Stimulated activated CD4-positive, alpha-beta T cell treated with anti-CD3 and anti-CD28 coated beads, TNF-alpha, amount 100 ng/mL, for 24 hours (primary cell): ENCODE data around the gene MGRN1.
A peak's percentile ranks its signal among the peaks of the same experiment; 100 is the strongest.

Source experiments
- DNase-seq, 3 experiments: peaks; one replicate each; pipeline ENCODE4 v3.0.0-alpha.2; 2020; ENCODE audit warnings: low read depth in 3 of 3

Gene MGRN1

DNA sequence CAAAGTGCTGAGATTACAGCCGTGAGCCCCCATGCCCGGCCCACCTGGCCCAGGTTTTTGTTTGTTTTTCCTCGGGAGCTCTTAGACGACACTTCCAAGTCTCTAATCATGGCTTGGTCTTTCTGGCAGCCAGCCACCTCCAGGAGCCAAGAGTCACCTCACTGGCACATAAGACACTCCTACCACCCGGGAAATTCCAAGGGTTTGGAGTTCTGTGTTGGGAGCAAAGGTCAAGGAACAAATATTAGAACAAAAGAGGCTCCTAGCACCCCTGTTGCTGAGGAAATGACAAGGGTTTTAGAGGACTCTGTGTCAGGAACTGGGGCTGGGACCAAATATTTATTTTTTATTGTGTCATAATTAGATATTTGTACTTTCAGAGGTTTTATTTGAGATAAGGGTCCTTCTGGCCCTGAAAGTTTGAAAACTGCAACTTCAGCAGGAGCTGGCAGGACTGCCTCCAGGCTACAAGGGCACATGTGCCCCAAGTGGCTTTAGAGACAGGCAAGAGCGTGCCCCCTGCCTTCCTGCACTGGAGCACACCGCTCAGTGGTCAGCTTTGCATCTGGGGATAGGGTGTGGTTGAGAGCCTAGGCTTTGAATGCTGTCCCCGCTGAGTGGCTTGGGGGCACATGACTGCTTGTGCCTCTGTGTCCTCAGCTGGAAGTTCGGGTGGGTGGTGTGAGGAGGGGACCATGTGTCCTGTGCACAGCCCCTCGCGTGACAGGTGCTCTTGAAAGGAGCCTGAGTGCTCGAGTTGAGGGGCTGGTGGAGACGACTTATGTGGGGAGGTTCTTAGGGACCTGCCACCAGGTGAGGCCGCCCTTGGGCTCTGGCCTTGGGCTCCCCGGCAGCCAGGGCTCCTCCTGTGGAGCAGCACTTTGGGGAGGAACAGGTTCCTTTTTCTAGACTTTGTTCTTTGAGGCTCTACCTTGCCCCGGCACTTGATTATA lies 29.7 kb downstream of the MGRN1 start:
- no peak for DNase-seq

DNA sequence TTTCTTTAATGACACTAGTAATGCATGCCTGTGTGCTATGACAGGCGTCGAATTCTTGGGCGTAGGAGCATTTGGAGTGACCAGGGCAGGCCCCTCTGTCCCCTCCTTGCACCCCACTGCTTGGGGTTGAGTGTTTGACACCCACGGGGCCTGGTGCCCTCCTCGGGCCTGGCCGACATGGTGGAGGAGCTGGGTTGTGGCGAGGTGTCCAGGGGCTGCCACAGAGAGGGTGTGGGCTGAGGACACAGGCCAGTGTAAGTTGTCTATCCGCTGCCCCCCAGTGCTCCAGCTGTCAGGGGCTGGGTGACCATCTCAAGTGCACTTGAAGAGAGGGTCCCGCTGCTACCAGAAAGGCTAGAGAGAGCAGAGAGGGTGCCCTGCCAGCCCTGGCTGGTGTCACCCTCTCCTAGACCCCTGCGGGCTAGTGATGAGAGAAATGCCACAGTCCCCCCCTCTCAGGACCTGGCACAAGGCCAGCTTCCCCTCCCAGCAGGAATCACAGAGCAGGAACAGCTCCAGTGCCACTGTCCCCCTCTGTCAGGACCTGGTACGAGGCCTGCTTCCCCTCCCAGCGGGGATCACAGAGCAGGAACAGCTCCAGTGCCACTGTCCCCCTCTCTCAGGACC lies 30.5 kb downstream of the MGRN1 start:
- no peak for DNase-seq

DNA sequence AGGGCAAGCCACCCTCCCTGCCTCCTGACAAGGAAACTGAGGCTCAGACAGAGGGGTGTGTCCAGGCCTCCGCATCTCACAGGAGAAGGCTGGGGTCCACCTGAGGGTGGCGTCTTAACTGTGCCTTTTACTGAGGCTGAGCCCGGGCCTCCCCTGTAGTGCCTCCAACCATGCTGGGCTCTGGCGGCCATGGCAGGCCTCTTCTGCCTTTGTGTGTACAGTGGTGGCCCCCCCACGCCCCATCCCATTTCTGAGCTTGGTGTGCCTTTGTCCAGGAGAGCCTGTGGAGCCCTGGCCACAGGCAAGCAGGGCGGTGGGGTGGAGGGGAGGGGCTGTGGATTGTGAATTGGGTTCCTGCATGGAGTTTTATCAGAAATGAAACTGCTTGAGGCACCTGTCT lies 31.2 kb downstream of the MGRN1 start:
- no peak for DNase-seq

DNA sequence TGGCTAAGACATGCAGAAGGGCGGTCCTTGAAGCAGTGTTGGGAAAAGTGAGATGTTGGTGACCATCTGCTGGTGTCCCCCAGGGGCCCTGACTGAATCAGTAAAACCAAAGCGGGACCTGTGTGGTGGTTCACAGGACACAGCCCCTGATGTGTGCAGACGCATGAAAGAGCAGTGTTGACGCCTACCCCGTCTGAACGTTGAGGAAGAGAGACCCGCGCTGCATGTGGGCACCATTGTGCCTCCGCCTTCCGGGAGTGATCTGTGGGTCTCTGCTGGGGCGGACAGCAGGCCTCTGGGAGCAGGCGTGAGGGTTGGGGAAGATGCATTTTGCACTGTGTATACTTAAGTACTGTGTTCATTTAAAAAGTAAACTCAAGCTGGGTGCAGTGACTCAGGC lies 31.6 kb downstream of the MGRN1 start:
- DNase-seq = no peak

DNA sequence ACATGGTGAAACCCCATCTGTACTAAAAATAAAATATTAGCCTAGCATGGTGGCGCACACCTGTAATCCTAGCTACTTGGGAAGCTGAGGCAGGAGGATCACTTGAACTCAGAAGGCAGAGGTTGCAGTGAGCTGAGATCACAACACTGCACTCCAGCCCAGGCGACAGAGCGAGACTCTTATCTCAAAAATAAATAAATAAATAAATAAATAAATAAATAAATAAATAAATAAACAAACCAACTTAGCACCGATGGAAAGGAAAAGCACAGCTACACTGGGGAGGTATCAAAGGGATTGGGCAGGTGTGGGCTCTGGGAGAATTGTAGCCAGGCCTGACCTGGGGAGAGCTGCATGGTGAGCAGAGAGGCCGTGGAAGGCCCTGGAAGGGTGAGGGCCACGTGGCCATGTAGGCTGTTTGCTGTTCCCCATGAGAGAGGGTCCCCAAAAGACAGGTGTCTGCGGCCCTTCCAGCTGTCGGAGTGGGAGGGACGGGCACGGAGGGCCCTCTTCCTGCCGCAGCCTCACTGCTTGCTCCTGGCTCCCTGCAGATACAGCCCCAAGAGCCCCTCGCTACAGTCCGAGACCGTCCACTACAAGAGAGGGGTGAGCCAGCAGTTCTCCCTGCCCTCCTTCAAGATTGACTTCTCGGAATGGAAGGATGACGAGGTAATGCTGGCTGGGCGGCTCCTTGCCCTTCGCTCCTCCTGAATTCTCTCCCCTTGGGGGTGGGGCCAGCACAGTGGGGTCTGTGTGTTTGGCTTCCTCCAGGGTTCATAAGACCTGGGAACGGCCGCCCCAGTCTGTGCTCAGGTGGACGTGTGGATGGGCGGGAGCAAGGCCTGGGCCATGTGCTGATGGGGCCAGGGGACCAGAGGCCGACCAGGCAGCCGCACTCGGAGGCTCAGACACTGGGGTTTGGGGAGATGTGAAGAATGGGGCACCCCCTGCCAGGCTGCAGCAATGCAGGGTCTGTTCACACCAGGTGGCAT lies 32.4 kb downstream of the MGRN1 start:
- DNase-seq = no peak

DNA sequence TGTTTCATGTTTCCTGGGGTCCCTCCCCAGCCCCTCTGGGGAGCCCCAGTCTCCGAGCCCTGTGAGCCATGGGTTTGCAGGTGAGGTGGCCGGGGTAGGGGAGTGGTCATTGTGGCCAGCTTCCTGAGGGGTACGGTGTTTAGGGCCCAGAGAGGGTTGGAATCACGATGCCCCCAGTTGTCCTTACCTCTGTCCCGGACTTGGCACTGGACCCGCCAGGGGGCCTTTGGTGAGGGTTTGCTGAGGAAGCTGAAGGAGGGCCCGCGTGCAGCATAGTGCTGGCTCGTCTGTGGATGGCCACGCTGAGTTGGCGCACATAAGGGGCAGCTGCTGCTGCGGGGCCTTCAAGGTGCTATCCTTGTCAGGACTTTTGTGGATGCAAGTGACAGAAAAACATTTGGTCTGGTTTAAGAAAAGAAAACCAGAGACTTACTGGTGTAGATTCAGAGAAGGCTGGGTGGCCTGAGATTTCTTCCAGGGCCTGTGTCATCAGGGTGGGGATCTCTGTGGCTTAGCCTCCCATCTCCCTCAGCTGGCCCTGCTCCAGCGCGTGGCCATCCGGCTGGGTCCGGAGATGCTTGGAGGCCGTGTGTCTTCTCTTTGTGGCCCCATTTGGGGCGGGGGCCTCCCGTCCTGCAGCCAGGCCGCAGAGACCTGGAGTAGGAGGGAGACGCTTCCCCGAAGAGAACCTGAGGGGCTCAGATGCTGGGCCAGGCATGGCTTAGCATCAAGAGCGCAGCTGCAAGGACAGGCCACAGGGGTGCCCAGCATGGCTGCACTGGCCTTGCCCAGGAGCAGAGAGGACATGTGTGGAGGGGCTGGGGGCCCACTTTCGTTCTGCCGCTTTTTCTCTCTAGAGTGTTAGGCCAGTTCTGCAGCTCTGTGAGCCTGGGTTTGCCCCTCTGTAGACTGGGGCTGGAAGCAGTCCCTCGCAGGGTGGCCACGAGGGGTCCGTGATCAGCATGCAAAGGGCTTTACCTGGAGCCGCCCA lies 35.0 kb downstream of the MGRN1 start:
- no peak for DNase-seq

DNA sequence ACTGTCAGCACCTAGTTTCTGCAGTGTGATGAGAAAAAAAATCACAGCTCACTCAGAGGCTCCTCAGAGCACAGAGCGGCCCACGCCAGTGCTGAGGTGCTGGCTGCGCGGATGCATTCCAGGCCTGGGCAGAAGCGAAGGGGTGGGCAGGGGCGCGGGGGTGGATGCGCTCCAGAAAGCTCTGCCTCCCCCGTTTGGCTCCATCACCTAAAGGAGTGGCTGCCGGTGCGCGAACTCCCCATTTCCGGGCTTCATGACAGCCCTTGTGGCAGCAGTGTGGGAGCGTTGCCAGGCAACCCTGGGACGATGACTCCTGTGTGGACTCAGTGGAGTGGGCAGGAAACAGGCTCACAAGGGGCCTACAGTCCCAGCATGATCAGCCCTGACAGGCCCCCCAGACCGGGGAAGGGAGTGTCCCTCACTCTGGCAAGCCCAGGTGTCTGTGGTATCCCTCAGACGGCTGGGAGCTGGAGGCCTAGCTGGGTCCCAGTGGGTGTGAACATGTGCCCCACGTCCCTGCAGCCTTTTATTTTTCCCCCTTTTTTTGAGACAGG lies 35.9 kb downstream of the MGRN1 start:
- DNase-seq = peak; percentile 39 to 81 (median 46)

DNA sequence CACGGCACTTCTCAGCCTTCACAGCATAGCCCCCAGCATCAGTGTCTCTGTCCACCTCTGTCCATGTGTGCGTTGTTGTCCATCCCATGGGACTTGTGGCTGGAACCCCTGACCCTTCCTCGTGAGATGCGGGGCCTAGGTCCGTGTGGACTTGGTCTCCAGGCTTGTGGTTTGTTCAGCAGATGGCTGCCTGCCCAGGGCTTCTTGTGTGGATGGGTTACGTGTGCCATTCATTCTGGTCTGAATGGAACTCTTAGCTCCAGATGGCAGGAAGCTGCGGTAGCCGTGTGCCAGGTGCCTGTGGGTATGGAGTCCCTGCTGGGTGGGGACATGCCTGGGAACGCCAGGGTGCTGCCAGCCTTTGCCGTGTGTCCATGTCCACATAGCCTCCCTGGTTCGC lies 37.0 kb downstream of the MGRN1 start:
- DNase-seq = no peak

DNA sequence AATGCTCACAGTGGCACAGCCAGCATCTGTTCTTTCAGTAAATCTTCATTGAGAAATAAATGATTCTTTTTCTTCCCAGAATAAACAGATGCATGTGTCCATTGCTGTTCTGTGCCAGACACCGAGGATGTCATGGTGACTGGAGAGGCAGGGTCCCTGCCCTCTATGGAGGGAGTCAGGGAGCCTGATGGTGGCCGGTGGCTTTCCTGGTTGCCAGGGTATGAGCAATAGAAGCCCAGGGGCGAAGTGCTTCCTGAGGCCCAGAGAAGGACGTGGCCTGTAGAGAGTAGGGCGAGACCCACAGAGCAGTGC lies 38.8 kb downstream of the MGRN1 start:
- DNase-seq = no peak

DNA sequence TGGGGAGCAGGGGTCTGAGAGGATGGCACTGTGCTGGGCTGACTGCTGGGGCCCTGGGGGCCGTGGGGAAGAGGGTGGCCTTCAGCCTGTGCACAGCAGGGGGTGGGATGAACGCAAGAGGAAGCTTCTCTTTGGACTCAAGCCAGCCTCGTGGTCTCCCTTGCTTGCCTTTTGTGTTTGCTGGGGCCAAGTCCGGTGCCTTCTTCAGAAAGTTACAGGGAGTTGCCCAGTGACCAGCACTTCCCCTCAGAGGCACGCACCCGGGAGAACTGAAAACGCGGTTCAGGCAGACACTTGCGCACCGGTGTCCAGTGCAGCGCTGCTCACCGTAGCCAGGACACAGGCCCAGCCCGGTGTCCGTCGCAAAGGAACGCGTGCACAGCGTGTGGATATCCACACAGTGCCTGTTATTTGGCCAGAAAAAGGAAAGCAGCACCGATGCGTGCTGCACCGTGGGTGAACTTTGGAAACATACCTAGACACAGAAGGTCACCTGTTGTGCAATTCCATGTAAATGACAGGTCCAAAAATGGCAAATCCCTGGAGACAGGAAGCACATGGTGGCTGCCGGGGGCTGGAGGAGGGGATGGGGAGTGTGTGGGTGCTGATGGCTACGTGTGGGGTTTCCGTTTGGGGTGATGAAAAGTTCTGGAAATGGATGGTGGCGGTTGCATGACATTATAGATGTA lies 39.3 kb downstream of the MGRN1 start:
- DNase-seq = no peak

DNA sequence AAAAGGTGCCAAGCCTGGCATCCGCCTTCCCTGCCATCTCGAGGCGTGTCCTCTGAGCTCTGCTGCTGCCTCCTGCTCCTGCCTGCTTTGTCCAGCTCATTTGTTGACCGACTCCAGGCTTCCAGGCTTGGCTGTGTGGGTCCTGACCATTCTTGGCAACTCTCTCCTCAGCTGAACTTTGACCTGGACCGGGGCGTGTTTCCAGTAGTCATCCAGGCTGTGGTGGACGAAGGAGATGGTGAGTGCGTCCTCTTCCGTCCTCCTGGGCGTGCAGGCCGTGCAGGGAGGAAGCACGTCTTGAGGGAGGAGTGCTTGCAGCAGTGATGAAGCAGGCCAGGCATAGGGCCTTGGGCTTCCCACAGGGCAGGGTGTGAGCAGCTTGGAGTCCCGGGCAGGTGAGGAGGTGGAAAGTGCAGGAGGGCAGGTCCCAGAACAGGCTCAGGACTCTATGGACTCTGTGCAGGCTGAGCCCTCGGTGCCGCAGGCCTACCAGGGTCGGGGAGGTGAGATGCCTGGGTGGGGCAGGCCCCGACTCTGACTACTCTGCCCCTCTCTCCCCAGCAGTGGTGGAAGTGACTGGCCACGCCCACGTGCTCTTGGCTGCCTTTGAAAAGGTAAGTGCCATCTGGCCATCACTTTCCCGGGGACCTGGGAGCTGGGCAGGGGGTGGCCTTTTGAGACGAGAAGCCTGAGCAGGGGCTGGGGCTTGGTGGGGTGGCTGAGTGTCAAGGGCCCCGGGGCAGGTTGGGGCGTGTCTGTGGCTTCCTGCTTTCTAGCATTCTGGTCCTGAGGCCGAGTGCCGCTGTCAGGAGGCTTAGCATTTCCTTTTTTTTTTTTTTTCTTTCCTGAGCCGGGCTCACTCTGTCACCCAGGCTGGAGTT lies 40.2 kb downstream of the MGRN1 start:
- peak in 1 of 3 experiments; percentile 48 for DNase-seq

DNA sequence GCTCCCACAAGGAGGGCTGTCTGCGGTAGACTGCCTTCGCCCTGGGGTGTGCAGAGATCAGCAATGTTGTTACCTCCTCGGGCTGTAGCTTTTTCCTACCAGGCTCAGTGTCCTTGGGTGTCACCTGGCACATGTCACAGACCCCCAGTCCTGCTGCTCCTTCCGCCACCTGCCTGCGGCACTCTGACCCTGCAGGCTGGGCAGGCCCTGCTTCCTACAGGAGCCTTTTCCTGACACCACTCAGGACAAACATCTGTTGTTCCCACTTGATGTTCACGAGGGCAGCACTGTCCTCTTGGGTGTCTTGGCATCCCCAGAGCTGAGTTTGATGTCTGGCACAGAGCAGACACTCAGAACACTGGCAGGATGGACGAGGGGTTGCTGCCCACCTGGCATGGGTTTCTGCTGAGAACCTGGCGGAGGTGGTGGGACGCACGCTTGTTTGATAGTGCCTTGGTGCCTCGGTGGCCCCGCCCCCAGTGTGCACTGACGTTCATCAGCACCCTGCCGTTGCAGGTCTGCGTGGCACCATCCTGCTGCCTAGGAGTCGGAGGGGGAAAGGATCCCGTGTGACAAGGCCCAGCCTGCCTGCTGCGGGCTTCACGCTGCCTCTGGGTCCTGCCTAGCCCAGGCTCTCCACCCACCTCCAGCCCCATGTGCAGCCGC lies 42.0 kb downstream of the MGRN1 start:
- DNase-seq = no peak

DNA sequence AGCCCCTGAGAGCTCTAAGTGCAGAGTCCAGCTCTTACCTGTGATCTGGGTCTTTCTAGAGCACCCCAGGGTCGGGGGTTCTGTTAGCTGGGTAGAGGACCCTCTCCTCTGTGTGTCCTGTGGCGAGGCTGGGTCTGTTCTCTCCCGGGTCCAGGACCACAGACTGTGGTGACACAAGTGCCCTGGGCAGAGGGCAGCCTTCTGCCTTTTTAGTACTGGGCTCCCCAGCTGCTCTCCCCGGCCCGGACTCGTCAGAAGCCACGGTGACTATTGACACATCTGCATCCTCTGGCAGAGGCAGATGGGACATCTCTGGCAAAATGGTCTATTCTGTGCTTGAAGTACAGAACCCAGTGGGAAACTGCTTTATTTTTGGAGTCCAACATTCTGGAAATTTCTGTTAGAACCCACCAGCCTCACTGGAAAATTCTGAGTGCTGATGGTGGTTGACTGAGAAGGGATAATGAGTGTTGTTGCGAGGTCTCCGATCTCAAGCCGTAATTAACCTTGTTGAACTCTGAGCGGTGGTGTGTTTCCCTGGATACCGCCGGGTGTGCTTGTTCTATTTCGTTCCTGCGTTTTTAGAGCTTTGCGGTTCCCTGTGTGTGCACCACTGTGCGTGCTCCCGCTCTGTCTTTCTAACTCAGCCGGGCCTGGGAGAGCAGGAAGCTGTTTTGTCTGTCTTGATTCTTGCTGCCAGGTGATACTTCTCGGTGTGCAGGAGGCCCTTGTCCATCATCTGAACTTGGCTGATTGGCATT lies 42.8 kb downstream of the MGRN1 start:
- no peak for DNase-seq

DNA sequence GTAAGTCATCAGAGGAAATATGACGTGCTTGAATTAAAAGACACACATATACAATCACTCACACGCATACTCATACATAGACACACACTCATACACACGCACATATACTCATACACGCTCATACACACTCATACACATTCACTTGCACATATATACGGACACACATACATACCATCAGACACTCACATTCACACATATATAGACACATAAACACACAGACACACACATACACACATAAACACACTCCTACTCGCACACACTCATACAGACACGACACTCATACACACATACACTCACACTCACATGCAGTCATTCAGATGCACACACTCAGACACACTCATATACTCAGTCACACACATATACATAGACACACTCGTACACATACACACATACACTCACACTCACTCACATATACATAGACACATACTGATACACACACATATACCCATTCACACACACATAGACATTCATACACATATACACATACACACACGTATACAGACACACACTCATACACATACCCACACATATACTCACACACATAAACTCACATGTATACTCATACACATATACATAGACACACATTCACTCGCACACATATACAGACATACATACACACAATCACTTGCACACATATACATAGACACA lies 43.8 kb downstream of the MGRN1 start:
- no peak for DNase-seq

DNA sequence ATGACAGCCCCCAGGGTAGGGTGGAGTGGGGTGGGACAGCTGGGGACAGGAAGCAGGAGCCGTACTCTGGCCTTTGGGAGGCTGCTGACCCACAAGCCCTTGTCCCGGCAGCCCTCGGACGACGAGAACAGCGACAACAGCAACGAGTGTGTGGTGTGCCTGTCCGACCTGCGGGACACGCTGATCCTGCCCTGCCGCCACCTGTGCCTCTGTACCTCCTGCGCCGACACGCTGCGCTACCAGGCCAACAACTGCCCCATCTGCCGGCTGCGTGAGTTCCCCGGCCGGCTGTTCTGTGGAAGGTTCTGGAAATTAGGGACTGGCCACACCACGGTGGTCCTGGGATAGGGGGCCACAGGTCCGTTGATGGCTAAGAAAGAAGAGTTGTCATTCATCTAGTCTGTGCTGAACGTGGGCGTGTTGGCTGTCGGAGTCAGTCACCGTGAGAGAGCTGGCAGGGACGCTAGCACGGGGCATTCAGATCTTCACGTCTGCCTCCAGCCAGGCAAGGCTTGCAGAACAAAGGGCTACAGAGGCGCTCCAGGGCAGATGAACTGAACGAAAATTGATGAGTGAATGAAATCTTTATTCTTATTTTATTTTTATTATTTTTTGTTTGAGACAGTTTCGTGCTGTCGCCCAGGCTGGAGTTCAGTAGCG lies 48.9 kb downstream of the MGRN1 start:
- DNase-seq = no peak

DNA sequence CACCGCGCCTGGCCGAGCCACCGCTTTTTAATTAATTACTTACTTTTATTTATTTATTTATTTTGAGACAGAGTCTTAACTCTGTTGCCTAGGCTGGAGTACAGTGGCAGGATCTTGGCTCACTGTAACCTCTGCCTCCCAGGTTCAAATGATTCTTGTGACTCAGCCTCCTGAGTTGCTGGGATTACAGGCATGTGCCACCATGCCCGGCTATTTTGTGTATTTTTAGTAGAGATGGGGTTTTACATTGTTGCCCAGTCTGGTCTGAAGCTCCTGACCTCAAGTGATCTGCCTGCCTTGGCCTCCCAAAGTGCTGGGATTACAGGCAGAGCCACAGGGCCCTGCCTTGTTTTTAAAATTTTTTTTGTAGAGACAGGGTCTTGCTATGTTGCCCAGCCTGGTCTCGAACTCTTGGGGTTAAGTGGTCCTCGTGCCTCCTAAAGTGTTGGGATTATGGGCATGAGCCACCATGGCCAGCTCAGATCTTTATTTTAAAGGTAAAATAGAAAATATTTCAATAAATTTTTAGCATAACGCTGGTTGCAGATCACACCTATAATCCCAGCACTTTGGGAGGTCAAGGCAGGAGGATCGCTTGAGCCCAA lies 50.4 kb downstream of the MGRN1 start:
- DNase-seq = no peak
